Mesothelial cell of epicardium (in vitro differentiated cells): ENCODE measurements around the gene STK39. TPM values are rescaled to one million over a fixed set of nuclear protein-coding genes. Genes with fewer than 3 reads are reported as not detected.
A peak's percentile ranks its signal among the peaks of the same experiment; 100 is the strongest.

ENCODE experiments used
- DNase-seq, 2 experiments: peaks; one replicate each; pipeline ENCODE4 v3.0.0; 2021; ENCODE audit warnings: low spot score in 2 of 2; ENCODE audit not compliant: unreplicated experiment in 2 of 2
- H3K27ac Mint-ChIP-seq: 2 replicates; pipeline ENCODE4 v1.8.0; 2021; ENCODE audit warnings: mixed read lengths
- H3K27me3 Mint-ChIP-seq: 2 replicates; pipeline ENCODE4 v1.8.0; 2021; ENCODE audit warnings: low read depth, mixed read lengths
- H3K36me3 Mint-ChIP-seq: 2 replicates; pipeline ENCODE4 v1.8.0; 2021; ENCODE audit warnings: mixed read lengths
- H3K4me1 Mint-ChIP-seq: 2 replicates; pipeline ENCODE4 v1.8.0; 2021; ENCODE audit warnings: mixed read lengths
- H3K4me3 Mint-ChIP-seq: 2 replicates; pipeline ENCODE4 v1.8.0; 2021; ENCODE audit warnings: mild to moderate bottlenecking, moderate library complexity, mixed read lengths
- H3K9me3 Mint-ChIP-seq: 2 replicates; pipeline ENCODE4 v1.8.0; 2021; ENCODE audit warnings: mixed read lengths
- CTCF ChIP-seq: fragments of 200-600 bp; sonication (generic); IDR thresholded peaks from one replicate; pipeline ENCODE4 v1.5.0; 2021; ENCODE audit warnings: antibody characterized with exemption; ENCODE audit not compliant: unreplicated experiment
- total RNA-seq: library from RNA; stranded (reverse); gene quantifications from 3 replicates; pipeline ENCODE4 v1.2.1, GENCODE V29; 2021

STK39 gene
- total RNA-seq, 1 donor from 2014 or later: 18.7 TPM

- Mint-ChIP-seq H3K36me3 (peaks cover 27% of the 10 kb centered on the region), H3K9me3 (peaks cover 6% of the 10 kb centered on the region), H3K27ac (no peak overlapping the region), H3K4me1 (peaks cover 9% of the 10 kb centered on the region), H3K27me3 (no peaks in the 10 kb centered on the region), H3K4me3 (no peak overlapping the region)
- no peak for TF ChIP-seq CTCF
- no peak for DNase-seq
Observed at GRCh38 chr2:168107322-168107721, 140.1 kb downstream of the STK39 start.

- no peak for DNase-seq
- Mint-ChIP-seq H3K4me3 (no peak overlapping the region), H3K4me1 (peaks cover 9% of the 10 kb centered on the region), H3K27me3 (no peaks in the 10 kb centered on the region), H3K27ac (peak overlapping the region; percentile 61), H3K36me3 (peaks cover 27% of the 10 kb centered on the region), H3K9me3 (peaks cover 6% of the 10 kb centered on the region)
- no peak for TF ChIP-seq CTCF
Observed at GRCh38 chr2:168105127-168105683, 142.2 kb downstream of the STK39 start.

- H3K9me3 Mint-ChIP-seq: no peaks in the 10 kb centered on the region
- TF ChIP-seq CTCF: no peak
- H3K4me1 Mint-ChIP-seq: peaks cover 2% of the 10 kb centered on the region
- no peaks in the 10 kb centered on the region for H3K27me3 Mint-ChIP-seq
- H3K4me3 Mint-ChIP-seq: no peak overlapping the region
- peak overlapping the region; percentile 56 for H3K27ac Mint-ChIP-seq
- peaks cover 20% of the 10 kb centered on the region for H3K36me3 Mint-ChIP-seq
- DNase-seq: no peak
Observed at GRCh38 chr2:168097431-168097830, 150.0 kb downstream of the STK39 start.

GRCh38 chr2:168096158-168096557 is 151.2 kb downstream of the STK39 start:
- no peak for TF ChIP-seq CTCF
- no peak for DNase-seq
- H3K4me3 Mint-ChIP-seq: no peak overlapping the region
- H3K27me3 Mint-ChIP-seq: no peaks in the 10 kb centered on the region
- no peak overlapping the region for H3K27ac Mint-ChIP-seq
- H3K36me3 Mint-ChIP-seq: peaks cover 13% of the 10 kb centered on the region
- no peaks in the 10 kb centered on the region for H3K9me3 Mint-ChIP-seq
- peaks cover 2% of the 10 kb centered on the region for H3K4me1 Mint-ChIP-seq

- Mint-ChIP-seq H3K4me3 (no peak overlapping the region), H3K4me1 (no peaks in the 10 kb centered on the region), H3K9me3 (peaks cover 3% of the 10 kb centered on the region), H3K27ac (no peak overlapping the region), H3K36me3 (peaks cover 6% of the 10 kb centered on the region), H3K27me3 (no peaks in the 10 kb centered on the region)
- no peak for DNase-seq
- no peak for TF ChIP-seq CTCF
Observed at GRCh38 chr2:168091986-168092385, 155.4 kb downstream of the STK39 start.
